HG02943 (cell line): Measurements from ENCODE around the gene CFAP65.

Experiments used
- ATAC-seq: cut with Tn5 transposase; IDR thresholded peaks from one replicate; pipeline ENCODE4 v1.9.1; 2021; ENCODE audit warnings: mild to moderate bottlenecking, low read depth, moderate library complexity; ENCODE audit not compliant: unreplicated experiment

Gene CFAP65

DNA sequence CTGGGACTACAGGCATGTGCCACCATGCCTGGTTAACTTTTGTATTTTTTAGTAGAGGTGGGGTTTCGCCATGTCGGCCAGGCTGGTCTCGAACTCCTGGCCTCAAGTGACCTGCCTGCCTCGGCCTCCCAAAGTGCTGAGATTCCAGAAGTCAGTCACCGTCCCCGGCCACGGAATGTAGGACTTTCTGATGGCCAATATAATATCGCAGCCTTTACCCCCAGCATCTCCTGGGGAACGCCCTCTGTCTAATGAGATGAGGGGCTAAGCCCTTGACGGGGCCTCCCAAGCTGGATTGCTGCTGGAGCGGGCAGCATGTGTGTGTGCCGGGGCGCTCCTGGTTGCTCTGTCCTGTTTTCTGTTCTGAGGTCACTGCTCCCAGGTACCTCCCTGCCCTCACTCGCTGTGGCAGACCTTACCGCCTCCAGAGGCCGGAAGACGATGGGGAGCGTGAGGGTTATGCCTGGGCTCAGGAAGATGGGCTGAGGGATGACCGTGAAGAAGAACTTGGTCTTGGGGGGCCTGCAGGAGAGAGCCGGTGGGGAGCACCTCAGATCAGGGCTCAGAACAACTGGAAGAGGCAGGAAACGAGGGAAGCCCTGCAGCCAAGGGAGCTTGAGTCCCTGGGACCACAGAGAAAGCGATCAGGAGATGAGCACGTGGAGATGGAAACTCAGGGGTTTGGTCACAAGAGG, 9.1 kb downstream of the CFAP65 start:
- no peak for ATAC-seq

DNA sequence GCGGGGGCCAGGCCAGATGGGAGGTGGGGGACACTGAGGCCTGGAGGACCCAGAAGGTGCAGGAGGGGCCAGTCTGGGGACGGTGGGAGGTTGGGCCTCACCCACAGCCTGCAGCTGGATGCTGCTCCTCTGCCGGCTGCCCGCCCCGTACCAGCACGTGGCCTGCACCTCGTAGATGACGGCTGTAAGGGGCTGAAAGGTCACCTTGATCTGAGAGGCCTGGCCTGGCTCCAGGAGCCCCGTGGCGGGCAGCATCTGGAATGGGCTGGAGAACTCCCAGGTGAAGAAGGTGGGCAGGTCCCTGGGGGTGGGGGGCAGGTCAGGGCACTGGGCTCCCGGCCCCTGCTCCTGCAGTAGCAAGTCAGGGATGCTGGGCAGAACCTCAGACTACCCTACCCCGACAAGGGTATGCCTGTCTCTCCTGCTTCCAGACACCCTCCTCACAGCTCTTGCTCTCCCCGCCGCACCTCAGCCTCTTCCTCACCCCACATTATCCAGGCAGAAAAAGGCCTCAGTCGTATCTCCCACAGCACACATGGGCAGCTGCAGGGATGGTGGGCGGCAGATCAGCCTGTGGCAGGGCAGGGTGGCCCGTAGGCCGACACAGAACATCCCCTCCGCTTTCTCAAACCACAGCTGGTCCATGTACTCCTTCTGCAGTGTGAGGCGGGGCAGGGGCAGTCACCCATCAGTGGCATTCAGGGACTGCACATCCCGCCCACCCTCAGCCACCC, 10.1 kb downstream of the CFAP65 start:
- no peak for ATAC-seq

DNA sequence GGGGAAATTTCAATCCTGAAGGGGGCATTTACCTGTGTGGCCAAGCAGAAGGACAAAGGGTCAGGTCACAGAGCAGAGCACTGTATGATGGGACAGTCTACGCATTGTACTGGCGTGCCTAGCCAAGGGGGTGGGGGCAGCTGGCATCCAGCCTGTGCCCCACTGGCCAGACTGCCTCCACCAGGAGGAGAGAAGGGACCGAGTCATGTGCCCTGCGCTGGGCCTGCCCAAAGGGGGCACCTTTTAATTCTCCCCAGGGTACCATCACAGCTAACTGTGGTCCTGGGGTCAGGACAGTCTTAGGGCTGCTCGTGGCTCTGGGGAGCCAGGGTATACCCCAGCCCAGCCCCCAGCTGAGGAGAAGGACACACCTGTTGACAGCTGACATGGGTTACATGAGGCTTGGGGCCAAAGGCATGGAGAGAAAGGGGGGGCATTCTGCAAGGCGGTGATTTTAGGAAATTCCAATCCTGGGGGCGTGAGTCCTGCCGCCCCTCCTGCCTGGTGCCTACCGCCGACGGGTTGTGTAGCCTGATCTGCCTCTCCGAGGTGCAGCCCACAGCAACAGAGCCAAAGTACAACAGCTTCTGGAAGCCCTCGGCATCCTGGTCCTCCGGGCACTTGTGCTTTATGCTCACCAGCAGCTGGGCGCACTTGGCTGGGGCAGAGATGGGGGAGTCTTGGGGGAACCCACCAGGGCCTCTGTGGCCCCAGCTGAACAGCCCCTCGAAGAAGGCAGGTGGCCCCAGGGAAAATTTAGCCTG, 11.0 kb downstream of the CFAP65 start:
- no peak for ATAC-seq

DNA sequence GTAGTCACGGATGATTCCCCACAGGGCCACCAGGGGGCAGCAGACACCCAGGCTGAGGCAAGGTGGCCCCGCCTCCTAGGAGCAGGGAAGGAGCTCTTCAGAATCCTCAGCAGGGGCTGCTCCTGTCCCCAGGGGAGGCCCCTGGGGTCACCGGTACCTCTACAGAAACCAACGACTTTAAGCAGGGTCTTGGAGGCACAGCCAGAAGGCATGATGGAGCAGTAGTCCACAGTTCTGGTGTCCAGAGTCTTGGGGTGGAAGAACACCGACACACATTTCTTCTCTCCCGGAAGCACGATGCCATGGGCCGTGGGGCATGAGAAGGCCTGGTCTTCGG, 11.5 kb downstream of the CFAP65 start:
- no peak for ATAC-seq

DNA sequence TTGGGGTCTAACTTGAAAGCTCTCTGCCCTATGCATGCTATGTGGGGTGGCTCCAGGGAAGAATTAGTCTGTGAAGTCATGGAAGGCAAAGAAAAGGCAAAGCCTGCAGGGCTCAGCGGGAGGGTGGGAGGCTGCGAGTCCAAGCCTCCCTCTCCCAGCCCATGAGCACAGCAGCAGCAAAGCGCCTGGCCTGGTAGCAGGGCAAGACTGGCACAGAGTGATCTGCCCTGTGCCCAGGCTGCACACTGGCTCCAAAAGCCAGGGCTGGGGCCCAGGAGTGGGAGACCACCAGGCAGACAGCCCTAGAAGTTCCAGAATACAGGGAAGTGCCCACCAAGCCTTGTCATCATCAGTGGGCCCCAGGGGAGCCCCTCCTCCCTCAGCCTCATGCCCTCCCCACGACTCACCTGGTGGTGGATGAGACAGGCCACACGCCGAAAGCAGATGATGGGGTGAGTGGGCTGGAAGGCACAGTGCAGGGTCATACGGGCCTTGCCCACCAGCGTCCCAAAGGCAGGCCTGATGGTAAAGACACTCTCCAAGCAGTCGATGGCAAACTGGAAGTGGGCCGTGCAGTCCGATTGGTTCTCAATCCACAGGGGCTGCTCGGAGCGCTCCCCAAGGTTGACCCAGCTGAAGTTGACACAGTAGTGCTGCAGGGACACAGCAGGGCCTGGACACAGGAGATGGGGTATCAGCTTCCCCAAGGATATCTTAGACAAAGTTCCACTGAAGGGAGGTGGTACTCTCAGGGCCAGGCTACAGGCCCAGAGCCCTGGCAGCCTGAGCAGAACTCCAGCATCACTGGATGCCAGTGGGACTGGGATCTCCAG, 12.1 kb downstream of the CFAP65 start:
- no peak for ATAC-seq

DNA sequence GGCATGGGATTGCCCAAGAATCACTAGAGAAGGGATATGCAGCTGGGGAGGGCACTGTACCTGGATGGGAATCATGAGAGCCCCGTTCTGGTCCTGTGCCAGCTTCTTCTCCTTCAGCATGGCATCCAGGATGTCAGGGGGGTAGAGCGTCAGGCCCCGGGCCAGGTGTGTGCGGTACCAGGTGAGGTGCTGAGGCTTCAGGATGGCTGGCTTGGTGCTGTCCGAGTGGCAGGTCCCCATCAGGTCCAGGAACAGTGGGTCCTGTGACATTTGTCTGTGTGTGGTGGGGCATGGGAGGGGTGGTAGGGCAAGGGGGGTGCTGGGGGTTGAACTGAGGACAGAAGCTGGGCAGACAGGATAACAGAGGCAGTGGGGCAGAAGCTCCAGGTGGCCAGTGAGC, 13.2 kb downstream of the CFAP65 start:
- ATAC-seq = no peak

DNA sequence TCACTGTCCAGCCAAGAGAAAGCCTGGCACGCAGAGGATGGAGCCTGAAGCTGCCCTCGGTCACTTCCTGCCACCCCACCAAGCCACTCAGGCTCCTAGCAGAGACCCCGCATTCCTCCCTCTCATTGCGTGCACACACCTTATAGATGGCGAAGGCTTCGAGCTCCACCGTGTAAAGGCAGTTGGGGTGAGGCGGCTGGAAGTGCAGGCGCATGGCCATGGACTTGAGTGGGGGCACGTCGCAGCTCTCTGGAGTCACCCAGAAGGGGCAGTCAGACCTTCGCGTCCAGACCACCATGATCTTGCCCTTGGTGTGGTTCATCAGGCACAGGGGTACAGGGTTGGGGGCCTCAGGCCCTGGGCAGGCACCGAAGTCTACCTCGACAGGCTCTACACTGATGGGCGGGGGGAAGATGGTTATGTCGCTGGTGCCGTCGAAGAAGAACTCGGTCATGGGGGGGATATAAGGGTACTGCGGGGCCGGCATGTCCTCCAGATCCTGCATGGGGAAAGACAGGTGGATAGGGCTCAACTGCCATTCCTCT, 13.7 kb downstream of the CFAP65 start:
- no peak for ATAC-seq

DNA sequence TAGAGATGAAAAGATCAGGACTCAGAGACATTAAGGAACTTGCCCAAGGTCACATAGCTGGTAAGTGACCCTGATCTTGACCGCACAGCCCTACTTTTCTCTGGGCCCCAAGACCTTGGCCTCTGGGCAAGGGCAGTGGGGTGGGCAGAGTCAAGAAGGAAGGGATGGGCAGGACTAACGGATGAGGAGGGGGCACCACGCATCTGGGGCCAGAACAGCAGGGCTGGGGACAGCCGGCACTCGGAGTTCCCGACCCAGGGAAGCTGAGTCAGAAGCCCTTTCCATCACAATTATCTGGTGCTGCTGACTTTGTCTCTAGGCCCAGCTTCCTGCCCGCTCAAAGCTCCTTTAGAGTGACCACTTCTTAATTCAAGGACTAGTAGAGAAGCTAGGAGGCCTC, 14.4 kb downstream of the CFAP65 start:
- ATAC-seq = no peak

DNA sequence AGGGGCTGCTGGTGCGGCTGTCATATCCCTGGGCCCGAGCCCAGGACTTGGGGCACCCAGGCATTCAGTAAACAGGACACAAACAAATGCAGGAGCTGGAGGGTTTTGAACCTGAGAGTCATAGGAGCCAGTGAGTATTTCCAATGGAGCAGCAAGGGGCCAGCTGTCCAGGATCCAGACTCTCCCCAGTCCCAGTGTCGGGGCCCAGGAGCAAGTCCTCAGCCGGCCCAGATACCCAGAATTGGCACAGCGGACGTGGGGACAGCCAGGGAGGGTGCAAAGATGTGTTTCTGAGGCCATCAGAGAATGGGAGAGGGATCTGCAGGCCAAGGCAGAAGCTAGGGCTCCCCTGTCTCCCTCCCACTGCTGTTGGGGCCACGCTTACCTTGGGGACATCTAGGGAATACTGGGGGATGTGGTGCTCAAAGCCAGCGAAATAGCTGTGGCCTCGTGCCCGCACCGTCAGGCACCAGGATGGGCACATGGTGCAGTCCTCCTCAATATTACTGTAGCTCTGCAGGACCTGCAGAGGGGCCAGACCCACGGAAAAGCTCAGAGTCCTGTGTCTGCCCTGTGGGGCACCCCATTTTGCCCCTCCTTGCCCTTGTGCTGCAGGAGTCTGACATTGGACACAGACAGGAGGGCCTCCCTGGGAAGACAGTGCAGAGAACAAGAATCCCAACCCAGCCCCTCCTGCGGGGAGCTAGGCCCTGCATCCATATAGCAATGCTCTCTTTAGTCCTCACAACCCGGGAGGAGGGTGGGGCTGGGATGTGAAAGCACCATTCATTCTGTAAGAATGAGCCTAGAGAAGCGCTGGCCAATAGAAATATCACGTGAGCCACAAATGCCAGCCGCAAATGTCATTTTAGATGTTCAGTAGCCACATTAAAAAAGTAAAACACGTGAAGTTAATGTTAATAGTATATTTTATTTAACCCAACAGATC, 15.4 kb downstream of the CFAP65 start:
- ATAC-seq = no peak

DNA sequence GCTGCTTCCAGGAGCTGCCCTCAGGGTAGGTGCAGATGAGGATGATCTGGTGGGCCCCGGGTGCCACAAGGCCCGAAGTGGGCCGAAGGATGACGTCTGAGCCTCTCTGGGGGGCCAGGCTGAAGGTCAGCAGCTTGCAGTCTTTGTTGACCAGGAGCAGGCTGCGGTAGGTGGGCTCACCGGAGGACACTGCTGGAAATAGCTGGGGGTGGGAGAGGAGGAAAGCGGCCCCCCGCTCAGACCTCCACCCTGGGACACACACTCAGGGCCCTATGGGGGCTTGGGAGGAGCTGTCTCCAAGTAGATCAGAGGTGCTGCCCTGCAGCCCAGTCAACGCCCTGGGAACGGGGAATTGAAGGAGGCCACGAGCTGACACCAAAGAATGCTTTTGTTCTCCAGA, 17.3 kb downstream of the CFAP65 start:
- no peak for ATAC-seq

DNA sequence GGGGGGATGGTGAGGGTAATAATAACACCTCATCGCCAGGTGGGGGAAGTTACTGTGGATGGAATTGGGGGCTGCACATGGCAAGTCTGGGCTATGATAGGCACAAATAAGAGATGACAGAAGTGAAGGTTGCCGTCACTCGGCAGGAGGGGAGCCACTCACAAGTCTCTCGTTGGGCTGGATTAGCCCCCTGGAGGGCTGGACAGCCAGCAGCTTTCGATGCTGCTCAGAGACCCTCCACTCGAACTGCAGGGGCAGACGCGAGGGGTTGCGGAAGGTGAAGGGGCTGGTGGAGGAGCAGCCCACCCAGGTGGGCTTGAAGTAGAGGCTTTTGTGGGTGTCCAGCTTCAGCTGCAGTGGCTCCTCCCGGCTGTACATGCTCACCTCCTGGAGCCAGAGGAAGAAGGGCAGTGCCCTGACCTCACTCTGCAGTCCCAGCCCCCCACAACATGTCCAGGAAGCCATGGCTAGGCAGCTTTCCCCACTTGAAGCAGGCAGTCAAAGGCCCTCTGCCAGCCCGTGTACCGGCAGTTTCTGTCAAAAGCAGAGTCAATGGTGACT, 18.2 kb downstream of the CFAP65 start:
- ATAC-seq = no peak

DNA sequence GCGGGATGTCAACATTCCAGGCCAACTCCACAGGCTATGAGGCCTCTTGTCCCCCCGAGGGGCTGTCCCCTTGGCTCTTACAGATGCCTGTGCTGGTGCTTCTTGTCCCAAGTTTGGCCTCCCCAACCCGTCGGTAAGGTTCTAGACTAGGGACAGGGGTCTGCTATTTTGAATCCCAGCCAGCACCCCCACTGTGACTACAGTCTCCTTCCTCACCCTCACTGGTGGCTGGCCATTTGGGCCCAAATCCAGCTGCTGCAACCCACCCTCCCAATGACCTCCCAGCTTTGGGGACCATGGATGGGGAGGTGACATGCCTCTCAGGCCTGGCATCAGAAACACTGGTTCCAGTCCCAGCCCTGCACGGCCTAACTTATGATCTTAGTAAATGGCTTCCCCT, 18.7 kb downstream of the CFAP65 start:
- ATAC-seq = no peak

DNA sequence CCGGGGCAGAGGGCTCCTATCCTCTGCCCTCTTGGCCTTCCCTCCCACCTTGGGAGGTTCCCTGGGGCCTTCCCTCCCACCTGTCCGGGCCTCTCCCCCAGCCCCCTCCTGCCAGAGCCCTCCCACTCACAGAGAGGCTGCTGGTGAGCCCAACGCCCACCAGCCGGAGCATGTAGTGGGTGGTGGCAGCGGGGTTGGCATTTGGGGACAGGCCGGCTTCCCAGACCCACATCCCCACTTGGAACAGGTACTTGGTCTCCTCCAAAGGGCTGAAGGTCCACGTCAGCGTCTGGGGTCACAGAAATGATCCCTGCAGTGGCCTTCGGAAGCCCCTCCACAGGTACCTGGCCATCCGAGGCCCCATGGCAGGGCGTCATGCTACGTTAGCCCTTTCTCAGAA, 19.3 kb downstream of the CFAP65 start:
- ATAC-seq = no peak

DNA sequence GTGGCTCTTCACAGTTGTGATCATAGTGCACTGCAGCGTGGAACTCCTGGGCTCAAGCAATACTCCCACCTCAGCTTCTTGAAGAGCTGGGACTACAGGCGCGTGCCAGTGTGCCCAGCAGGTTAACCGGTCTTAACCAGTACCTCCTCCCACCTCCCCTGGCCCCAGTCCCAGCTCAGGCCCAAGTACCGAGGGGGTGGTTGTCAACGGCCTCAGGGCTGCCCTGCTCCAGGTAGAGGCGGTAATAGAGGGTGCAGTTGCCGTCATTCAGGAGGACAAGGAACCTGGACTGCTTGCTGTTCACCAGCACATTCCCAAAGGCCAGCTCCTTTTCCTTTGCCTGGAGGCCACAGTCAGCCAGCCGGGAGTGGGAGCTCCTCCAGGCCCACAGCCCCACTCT, 19.7 kb downstream of the CFAP65 start:
- ATAC-seq = no peak

DNA sequence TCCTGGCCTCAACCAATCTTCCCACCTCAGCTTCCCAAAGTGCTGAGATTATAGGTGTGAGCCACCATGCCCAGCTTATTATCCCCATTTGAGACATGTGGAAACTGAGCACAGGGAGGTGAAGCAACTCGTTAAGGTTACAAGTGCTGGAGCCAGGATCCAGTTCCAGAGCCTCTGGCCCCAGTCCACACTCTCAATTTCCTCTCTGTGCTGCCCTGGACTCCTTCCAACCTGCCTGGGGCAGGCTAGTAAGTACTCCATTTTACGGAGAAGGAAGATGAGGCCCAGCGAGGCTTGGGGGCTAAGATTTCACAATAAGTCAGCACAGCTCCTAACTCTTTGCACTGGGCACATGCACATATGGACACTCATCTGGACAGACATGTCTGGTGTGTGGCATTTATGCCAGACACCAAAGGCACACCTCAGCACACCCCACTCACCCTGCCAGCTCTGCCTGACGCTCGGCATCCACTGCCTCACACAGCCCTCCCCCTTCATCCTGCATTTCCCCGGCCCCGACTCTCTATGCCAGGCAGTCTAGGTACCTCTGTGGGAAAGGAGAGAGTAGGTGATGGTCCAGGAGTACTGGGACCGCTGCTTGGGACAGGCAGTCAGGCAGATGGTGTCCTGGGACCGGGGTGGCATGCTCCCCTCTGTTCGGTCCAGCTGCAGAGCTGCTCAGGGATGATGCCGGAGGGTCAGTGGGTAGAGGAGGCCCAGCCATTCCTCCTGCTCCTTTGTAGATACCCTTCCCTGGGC, 20.5 kb downstream of the CFAP65 start:
- ATAC-seq = no peak

DNA sequence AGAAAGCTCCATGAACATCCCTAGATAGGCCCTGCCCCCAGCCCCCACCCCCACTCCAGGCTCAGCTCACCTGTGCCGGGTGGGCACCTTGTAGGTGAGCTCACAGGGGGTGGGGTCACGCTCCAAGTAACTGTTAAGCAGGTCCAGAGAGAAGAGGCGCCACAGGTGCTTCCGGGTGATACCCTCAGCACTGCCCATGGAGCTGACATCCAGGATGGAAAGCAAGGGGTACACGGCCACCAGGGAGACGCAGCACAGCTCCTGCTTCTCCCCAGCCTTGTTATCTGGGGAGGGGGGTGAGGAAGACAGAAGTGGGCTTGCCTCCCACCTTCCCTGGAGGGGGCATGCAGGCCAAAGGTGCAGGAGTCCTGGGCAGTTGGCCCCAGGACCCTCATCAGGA, 21.9 kb downstream of the CFAP65 start:
- no peak for ATAC-seq

DNA sequence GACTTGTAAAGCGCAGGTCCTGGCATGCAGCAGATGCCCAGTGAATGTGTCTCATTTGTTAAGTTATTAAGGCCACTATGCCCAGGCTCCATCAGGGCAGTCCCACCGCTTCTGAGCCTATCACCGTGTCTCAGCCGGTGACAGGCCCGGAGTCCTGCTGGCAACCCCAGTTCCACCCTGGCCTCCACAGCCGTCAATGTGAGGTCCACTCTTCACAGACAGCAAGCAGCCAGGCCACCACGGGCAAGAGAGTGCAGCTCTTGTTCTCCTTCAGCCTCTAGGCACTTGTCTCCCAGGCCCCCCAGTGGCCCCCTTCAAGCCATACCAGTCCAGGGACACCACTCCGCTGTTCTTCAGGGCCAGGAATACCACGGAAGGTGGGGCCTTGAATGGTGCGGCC, 22.6 kb downstream of the CFAP65 start:
- ATAC-seq = no peak

DNA sequence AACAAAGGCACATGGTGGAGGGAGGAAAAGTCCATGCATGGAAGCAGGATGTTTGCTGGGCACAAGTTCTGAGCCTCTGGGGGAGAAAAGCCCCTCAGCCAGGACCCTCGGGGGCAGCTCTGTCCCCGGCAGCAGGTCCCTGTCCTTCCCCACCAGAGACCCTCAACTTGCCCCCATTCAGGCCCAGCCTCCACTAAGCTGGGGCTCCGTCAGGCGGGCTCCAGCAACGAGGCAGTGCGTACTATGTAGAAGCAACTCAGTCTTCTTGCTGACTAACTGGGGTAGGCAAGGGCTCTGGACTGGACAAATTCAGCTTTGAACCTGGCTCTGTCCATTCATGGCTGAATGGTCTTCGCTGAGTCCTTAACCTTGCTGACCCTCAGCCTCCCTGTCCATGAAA, 23.0 kb downstream of the CFAP65 start:
- ATAC-seq = no peak
